Stomach (tissue), 4 donors: ENCODE results near the gene C12orf60.

ENCODE experiments used
- CTCF ChIP-seq, 7 experiments: fragments of 450-650 bp in 4 of 7; fragments of 200-600 bp in 3 of 7; sonication (generic) in 3 of 7; IDR thresholded peaks; one replicate each; pipeline ENCODE4 v1.5.1; 2016 to 2019; ENCODE audit warnings: antibody characterized with exemption in 7 of 7, control low read depth in 2 of 7, mild to moderate bottlenecking in 1 of 7
- POLR2AphosphoS5 ChIP-seq, 3 donors: sonication (generic); formaldehyde crosslinking; IDR thresholded peaks; one replicate each; pipeline ENCODE4 v1.6.1; 2016; ENCODE audit warnings: antibody characterized with exemption in 3 of 3

- TF ChIP-seq CTCF (IDR thresholded peaks at IDR 0.05) (no peak), POLR2AphosphoS5 (IDR thresholded peaks at IDR 0.05) (no peak)
Measured at GRCh38 chr12:14871886-14872285, 68.4 kb downstream of the C12orf60 start.
